HUES48 (cell line): ENCODE results near the gene S1PR1.

Experiments
- H3K27ac ChIP-seq: one replicate; pipeline ENCODE4 v1.7.0; 2013; ENCODE audit warnings: low read depth, low read length, inconsistent platforms
- H3K27me3 ChIP-seq: 2 replicates; pipeline ENCODE4 v1.6.1; 2013; ENCODE audit warnings: mild to moderate bottlenecking, low read length; ENCODE audit not compliant: control insufficient read depth, insufficient read depth
- H3K36me3 ChIP-seq: 2 replicates; pipeline ENCODE4 v1.6.1; 2013; ENCODE audit warnings: low read length; ENCODE audit not compliant: control insufficient read depth, insufficient read depth
- H3K4me1 ChIP-seq: 2 replicates; pipeline ENCODE4 v1.6.1; 2013; ENCODE audit warnings: mild to moderate bottlenecking, low read length; ENCODE audit not compliant: control insufficient read depth, insufficient read depth
- H3K4me3 ChIP-seq: 2 replicates; pipeline ENCODE4 v1.5.1; 2013; ENCODE audit warnings: mild to moderate bottlenecking, low read depth, low read length
- H3K9ac ChIP-seq: 2 replicates; pipeline ENCODE4 v1.6.1; 2013; ENCODE audit warnings: mild to moderate bottlenecking, low read depth, low read length, moderate library complexity
- H3K9me3 ChIP-seq: 2 replicates; pipeline ENCODE4 v1.6.1; 2013; ENCODE audit warnings: low read length; ENCODE audit not compliant: control insufficient read depth, insufficient read depth

Gene S1PR1

DNA sequence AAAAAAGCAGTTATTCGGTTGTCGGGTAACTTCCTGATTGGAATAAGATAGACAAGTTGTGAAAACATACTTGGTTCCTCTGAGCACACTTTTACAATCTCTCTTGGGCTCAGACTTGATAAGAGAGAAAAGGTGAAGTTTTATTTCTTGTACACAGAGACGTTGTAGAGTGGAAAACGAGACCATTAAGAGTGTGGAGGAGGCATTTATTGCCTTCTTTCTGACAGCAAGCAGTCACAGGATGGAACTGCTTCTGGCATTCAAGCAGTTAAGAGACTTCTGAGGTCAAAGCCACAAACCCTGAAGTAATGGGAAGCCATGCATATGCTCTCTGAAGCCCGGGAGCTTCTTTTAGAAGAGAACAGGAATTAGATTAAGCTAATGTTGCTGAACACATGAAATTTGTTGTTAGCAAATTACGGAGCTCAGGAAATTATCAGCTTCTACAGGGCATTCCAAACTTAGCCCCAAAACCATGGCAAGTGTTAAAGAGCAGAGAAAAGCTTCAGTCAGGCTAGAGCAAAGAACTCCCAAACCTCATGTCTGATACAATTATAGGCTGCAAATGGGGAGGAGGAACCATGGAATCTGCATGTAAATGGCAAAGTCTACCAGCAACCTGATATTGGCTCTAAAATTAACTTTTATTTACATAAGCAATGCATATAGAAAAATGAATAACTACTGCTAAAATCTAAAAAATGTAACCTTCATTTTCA, 26.0 kb downstream of the S1PR1 start:
- peaks cover 7% of the 10 kb centered on the region; the same call in 1 of the 2 replicates for H3K4me1 ChIP-seq
- no peaks in the 10 kb centered on the region for H3K9me3 ChIP-seq
- no peak overlapping the region for H3K27ac ChIP-seq
- H3K36me3 ChIP-seq, result no peaks in the 10 kb centered on the region
- H3K27me3 ChIP-seq, result no peaks in the 10 kb centered on the region
- H3K4me3 ChIP-seq, result no peak overlapping the region
- no peak overlapping the region for H3K9ac ChIP-seq

DNA sequence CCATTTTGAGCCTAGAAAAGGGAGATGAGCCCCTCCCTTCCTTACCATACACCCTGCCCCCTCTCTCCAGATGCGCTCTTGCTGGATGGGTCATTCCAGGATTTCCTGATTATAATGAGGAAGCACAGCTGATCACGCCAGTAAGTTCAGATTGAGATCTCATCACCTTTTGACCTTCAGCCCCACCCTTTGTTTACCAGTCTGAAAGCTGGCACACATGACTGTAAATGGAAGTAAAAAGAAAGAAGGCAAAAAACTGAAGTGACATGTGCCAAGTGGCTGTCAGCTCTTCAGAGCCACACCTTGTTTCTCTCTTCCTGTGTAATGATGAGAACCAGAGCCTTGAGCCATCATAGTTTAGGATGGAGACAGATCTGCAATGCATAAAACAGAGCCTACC, 27.9 kb downstream of the S1PR1 start:
- peaks cover 7% of the 10 kb centered on the region; the same call in 1 of the 2 replicates for H3K4me1 ChIP-seq
- H3K27ac ChIP-seq, result no peak overlapping the region
- H3K9ac ChIP-seq, result no peak overlapping the region
- H3K9me3 ChIP-seq, result no peaks in the 10 kb centered on the region
- no peak overlapping the region for H3K4me3 ChIP-seq
- H3K36me3 ChIP-seq, result no peaks in the 10 kb centered on the region
- H3K27me3 ChIP-seq, result no peaks in the 10 kb centered on the region

DNA sequence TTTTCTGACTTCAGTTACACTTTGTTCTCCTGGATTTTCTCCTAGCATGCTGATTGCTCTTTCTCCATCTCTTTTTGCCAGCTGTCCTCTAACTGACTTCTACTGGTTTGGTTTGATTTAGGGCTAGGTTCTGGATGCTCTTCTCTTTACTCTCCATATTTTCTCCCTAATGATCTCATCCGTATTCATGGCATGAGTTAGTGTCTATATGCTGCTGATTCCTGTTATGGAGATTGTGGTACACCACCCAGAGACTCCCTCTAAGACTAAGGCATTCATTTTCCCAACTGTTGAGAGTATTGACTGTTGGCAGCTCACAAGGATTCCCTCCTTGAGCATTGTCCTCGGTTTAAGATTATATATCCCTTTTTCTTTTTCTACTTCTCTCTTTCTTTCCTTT, 28.9 kb downstream of the S1PR1 start:
- Histone ChIP-seq H3K9me3 (no peaks in the 10 kb centered on the region), H3K4me3 (no peak overlapping the region), H3K4me1 (peaks cover 7% of the 10 kb centered on the region; the same call in 1 of the 2 replicates), H3K27me3 (no peaks in the 10 kb centered on the region), H3K36me3 (no peaks in the 10 kb centered on the region), H3K9ac (no peak overlapping the region), H3K27ac (no peak overlapping the region)

DNA sequence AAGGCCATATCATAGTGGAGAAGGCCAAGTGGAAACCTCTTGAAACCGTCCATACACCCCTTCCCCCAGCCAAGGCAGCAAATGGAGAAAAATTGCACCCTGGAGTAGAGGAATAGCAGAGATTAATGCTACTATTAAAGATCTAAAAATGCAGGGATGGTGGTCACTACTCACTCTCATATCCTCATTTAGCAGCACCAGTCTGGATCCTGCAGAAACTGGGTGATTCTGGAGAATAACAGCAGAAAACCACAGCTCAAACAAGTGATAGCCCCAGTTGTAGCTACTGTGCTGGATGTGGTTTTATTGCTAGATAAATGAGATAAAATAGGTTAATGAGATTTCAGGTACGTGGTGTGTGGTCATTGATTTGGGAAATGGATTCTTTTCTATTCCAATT, 30.3 kb downstream of the S1PR1 start:
- Histone ChIP-seq H3K4me3 (no peak overlapping the region), H3K9ac (no peak overlapping the region)

DNA sequence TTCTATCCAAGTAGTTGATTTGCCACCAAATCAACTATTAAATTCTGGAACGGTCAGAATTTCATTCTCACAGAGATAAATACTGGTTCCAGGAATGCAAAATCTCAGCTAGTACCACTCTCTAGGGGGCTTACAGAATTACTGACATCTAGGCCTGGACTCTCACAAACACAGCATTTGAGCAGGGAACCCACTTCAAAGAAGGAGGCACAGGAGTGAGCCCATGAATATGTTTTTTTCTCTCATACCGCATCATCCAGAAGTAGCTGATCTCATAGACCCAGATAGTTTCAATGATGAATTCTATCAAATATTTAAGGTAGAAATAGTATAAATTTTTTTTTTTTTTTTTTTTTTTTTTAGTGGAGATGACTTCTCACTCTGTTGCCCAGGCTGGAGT, 32.1 kb downstream of the S1PR1 start:
- no peak overlapping the region for H3K9ac ChIP-seq
- no peaks in the 10 kb centered on the region for H3K27me3 ChIP-seq
- H3K4me3 ChIP-seq, result no peak overlapping the region
- no peaks in the 10 kb centered on the region for H3K36me3 ChIP-seq
- H3K27ac ChIP-seq, result no peak overlapping the region
- no peaks in the 10 kb centered on the region for H3K4me1 ChIP-seq
- no peaks in the 10 kb centered on the region for H3K9me3 ChIP-seq

More for the DNA sequence above, 30.3 kb downstream of the S1PR1 start:
- H3K4me1 ChIP-seq, result peaks cover 7% of the 10 kb centered on the region; the same call in 1 of the 2 replicates
- no peaks in the 10 kb centered on the region for H3K9me3 ChIP-seq
- H3K27me3 ChIP-seq, result no peaks in the 10 kb centered on the region
- H3K36me3 ChIP-seq, result no peaks in the 10 kb centered on the region
- no peak overlapping the region for H3K27ac ChIP-seq

DNA sequence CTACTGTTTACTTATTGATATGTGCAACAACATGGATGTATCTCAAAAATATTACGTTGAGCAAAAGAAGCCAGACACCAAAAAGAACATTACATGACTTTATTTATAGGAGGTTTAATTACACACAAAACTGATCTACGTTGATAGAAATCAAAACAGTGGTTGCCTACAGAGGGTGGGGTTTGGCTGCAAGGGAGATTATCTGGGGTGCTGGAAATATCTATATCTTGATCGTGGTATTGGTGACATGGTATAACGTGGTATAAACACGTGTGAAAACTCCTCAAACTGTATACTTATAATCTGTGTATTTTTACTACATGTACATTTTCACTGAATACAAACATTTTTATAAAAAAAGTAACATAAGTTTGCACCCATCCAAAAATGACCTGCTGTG, 38.9 kb downstream of the S1PR1 start:
- H3K9ac ChIP-seq, result no peak overlapping the region
- H3K27me3 ChIP-seq, result no peaks in the 10 kb centered on the region
- H3K4me3 ChIP-seq, result no peak overlapping the region
- H3K27ac ChIP-seq, result no peak overlapping the region
- no peaks in the 10 kb centered on the region for H3K36me3 ChIP-seq
- H3K9me3 ChIP-seq, result no peaks in the 10 kb centered on the region
- no peaks in the 10 kb centered on the region for H3K4me1 ChIP-seq

DNA sequence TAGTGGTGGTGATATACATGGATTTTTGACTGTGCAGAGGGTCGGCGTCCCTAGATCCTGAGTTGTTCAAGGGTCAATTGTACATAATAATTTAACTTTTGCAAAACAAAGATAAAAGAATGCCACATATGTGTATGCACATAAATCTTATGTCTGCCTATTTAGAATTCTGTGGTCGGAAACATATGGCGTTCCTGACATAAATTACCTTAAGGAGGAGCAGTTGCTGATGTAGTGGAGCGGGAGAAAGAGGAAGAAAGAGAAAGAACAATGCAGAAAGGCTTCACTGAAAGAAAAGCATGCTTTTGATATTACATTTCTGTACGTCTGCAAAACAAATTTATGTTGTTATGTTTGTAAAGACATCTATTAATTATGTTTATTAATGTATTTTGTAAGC, 40.0 kb downstream of the S1PR1 start:
- Histone ChIP-seq H3K36me3 (no peaks in the 10 kb centered on the region), H3K9me3 (no peaks in the 10 kb centered on the region), H3K27me3 (no peaks in the 10 kb centered on the region), H3K27ac (no peak overlapping the region), H3K9ac (no peak overlapping the region), H3K4me3 (no peak overlapping the region), H3K4me1 (no peaks in the 10 kb centered on the region)

DNA sequence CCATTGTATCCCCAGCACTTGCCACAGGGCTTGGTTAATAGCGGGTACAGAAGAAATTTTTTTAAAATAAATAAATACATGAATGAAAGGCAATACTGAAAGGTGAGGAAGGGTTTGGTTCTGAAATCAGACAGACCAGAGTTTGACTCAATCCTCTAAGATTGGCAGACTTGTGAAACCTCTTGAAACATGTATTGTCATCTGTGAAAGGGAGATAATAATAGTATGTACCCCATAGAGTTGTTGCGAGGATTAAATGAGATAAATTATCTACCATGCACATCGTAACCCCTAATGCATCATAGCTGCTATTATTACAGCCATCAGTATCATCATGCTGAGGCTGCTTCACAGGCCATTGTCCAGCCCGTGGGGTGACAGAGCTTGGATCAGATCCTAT, 41.4 kb downstream of the S1PR1 start:
- Histone ChIP-seq H3K27ac (no peak overlapping the region), H3K27me3 (no peaks in the 10 kb centered on the region), H3K9ac (no peak overlapping the region), H3K4me1 (no peaks in the 10 kb centered on the region), H3K36me3 (no peaks in the 10 kb centered on the region), H3K4me3 (no peak overlapping the region), H3K9me3 (no peaks in the 10 kb centered on the region)

DNA sequence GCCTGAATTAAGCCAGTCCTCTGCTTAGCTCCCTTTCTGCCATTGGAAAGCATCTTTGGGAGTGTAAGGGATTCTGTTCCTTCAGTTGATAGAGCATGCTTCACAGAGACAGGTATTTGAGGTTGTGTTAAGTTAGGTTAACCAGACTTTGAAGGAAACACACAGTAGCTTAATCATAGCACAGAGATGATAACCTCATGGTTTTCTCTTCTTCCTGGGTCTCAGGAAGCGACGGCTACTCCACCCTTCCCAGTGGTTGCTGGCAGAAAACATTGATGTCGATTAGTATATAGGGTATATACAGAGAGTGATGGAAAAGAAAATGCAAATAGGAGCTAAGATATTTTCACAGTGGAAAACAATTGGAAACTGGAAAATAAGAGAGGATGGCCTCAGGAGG, 42.0 kb downstream of the S1PR1 start:
- no peak overlapping the region for H3K4me3 ChIP-seq
- H3K36me3 ChIP-seq, result no peaks in the 10 kb centered on the region
- no peaks in the 10 kb centered on the region for H3K4me1 ChIP-seq
- no peak overlapping the region for H3K9ac ChIP-seq
- H3K27ac ChIP-seq, result no peak overlapping the region
- H3K27me3 ChIP-seq, result no peaks in the 10 kb centered on the region
- no peaks in the 10 kb centered on the region for H3K9me3 ChIP-seq

DNA sequence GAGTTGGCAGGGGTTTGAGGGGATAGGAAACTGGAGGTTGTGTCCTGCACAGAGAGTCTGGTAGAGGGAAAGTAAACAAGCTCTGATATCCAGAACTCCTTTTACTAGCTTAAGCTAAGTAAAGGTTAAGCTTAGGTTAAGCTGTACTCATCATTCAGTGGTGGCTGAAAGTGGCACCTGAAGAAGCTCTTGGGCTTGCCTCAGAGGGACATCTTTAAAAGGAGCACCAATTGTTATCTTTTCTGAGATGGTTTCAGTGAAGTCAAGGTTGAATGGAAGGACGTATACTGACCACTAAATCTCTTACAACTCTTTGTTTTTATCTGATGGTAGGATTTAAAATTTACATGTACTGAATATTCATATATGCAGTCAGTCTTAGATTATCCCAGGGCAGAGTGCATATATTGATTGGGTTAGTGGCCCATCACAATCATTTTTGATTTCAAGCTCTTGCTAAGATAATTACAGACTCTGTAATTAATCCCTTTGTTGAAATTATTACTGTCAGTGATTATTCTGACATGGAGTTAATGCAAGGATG, 43.3 kb downstream of the S1PR1 start:
- Histone ChIP-seq H3K27ac (no peak overlapping the region), H3K27me3 (no peaks in the 10 kb centered on the region), H3K4me3 (no peak overlapping the region), H3K9me3 (no peaks in the 10 kb centered on the region), H3K9ac (no peak overlapping the region), H3K36me3 (no peaks in the 10 kb centered on the region), H3K4me1 (no peaks in the 10 kb centered on the region)

DNA sequence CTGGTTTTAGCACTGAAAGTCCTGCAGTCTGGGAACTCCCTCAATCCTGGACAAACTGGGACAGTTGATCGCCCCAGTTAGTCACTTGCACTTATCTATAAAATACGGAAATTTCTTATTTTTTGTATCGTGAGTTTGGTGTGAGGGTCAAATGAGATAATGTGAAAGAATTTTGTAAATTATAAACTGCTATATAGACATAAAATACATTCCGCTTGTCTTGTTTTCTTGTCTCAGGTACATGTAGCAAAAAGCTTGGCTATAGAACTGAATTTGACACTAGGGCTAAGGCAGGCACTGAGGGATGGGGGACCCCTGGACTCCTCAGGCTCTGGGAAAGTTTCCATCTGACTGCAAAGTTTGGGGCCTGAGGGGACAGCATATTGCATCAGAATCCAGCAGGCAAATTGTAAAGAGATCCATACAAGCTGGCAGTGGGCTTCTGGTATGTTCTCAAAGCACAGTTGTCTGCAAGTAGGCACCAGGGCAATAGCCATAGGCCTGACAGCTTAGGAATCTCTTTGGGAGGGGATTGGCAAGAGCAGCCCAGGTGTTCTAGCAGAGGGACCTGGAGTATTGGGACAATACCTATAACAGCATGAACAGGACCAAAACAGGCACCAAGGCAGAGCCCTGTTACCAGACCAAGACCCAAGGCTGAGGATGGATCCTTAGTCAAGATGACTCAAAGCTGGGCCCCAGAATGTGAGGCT, 44.3 kb downstream of the S1PR1 start:
- no peak overlapping the region for H3K9ac ChIP-seq
- no peaks in the 10 kb centered on the region for H3K9me3 ChIP-seq
- H3K27ac ChIP-seq, result no peak overlapping the region
- no peaks in the 10 kb centered on the region for H3K36me3 ChIP-seq
- H3K4me1 ChIP-seq, result no peaks in the 10 kb centered on the region
- H3K27me3 ChIP-seq, result no peaks in the 10 kb centered on the region
- no peak overlapping the region for H3K4me3 ChIP-seq
